GM12878 (cell line): Measurements from ENCODE around the gene NFE2L3. TPM values are rescaled to one million over a fixed set of nuclear protein-coding genes. Genes with fewer than 3 reads are reported as not detected.

Experiments used
- ATAC-seq: fragments of 200-7000 bp; cut with Tn5 transposase; 3 replicates; pipeline ENCODE4 v1.9.1; 2020; ENCODE audit warnings: mild to moderate bottlenecking, moderate library complexity
- BruUV-seq: library from RNA; stranded (reverse); fragments of 400-500 nt; replicated peaks from 2 replicates; lab custom pipeline; 2021; lab: Mats Ljungman, UMichigan
- CTCF ChIA-PET: fragments of 300-600 bp; sonication (Branson Sonifier 250); formaldehyde crosslinking; extraction: SDS; loops from one replicate; lab custom pipeline; 2021; ENCODE audit warnings: inconsistent platforms; lab: Yijun Ruan, JAX
- POLR2A ChIA-PET: fragments of 350-600 bp; formaldehyde crosslinking; extraction: SDS; loops from one replicate; lab custom pipeline; 2021; ENCODE audit warnings: inconsistent platforms; lab: Charles Lee
- RAD21 ChIA-PET: fragments of 300-600 bp; sonication (Branson Sonifier 250); formaldehyde crosslinking; loops from one replicate; lab custom pipeline; 2023; ENCODE audit warnings: antibody characterized with exemption; ENCODE audit not compliant: unreplicated experiment; lab: Charles Lee
- SMC1A ChIA-PET: fragments of 300-600 bp; sonication (Branson Sonifier 250); formaldehyde crosslinking; loops from one replicate; lab custom pipeline; 2023; ENCODE audit not compliant: unreplicated experiment, uncharacterized antibody; lab: Charles Lee
- DNase-seq: peaks from one replicate; pipeline ENCODE4 v3.0.0-alpha.2; 2011; ENCODE audit warnings: low read depth, low spot score
- FAIRE-seq: peaks from 3 replicates; lab custom pipeline; 2011; peaks lifted over from hg19 to GRCh38; lab: Jason Lieb, UNC
- H2AFZ ChIP-seq: 2 replicates; pipeline ENCODE4 v1.6.0; 2011; ENCODE audit warnings: low read depth, low read length, control low read depth; ENCODE audit not compliant: control insufficient read depth
- H3K27ac ChIP-seq: 2 replicates; pipeline ENCODE4 v1.5.1; 2011; ENCODE audit warnings: control low read depth; ENCODE audit not compliant: control insufficient read depth, insufficient read depth
- H3K27me3 ChIP-seq, 2 experiments: replicated peaks in 1 of 2; 2 replicates each; pipeline versions ENCODE4 v1.6.0 to v1.6.1; 2011; ENCODE audit warnings: low read length in 1 of 2; ENCODE audit not compliant: control insufficient read depth in 2 of 2, insufficient read depth in 2 of 2
- H3K36me3 ChIP-seq, 2 experiments: 2 replicates each; pipeline ENCODE4 v1.5.1; 2011; ENCODE audit warnings: low read length in 1 of 2; ENCODE audit not compliant: control insufficient read depth in 2 of 2, insufficient read depth in 2 of 2
- H3K4me1 ChIP-seq: 2 replicates; pipeline ENCODE4 v1.6.1; 2011; ENCODE audit warnings: mild to moderate bottlenecking, low read length, moderate library complexity, mixed read lengths; ENCODE audit not compliant: control insufficient read depth, insufficient read depth
- H3K4me2 ChIP-seq: 2 replicates; pipeline ENCODE4 v1.6.0; 2011; ENCODE audit warnings: control low read depth; ENCODE audit not compliant: control insufficient read depth, insufficient read depth
- H3K4me3 ChIP-seq: fragments of 200-600 bp; sonication (generic); 2 replicates; pipeline ENCODE4 v1.5.1; 2016
- H3K79me2 ChIP-seq: 2 replicates; pipeline ENCODE4 v1.6.0; 2011; ENCODE audit warnings: low read length; ENCODE audit not compliant: control insufficient read depth, insufficient read depth
- H3K9ac ChIP-seq: 2 replicates; pipeline ENCODE4 v1.8.0; 2011; ENCODE audit warnings: low read length, control low read depth, mixed read lengths; ENCODE audit not compliant: control insufficient read depth, insufficient read depth
- H3K9me3 ChIP-seq: replicated peaks from 3 replicates; pipeline ENCODE4 v1.5.1; 2011; ENCODE audit warnings: mild to moderate bottlenecking, low read length; ENCODE audit not compliant: control insufficient read depth, insufficient read depth
- H4K20me1 ChIP-seq: 2 replicates; pipeline ENCODE4 v1.6.0; 2011; ENCODE audit not compliant: control insufficient read depth, insufficient read depth
- NFXL1 ChIP-seq: fragments of 450-650 bp; IDR thresholded peaks from 2 replicates; pipeline ENCODE4 v1.6.1; 2017; ENCODE audit warnings: antibody characterized with exemption, mild to moderate bottlenecking, borderline replicate concordance
- PBX3 ChIP-seq: IDR thresholded peaks from 2 replicates; pipeline ENCODE4 v1.6.1; 2011; ENCODE audit warnings: mild to moderate bottlenecking, low read depth, low read length, moderate library complexity; ENCODE audit not compliant: insufficient replicate concordance
- RUNX3 ChIP-seq: IDR thresholded peaks from 2 replicates; pipeline ENCODE4 v1.6.1; 2012; ENCODE audit warnings: low read length, inconsistent platforms
- SREBF2 ChIP-seq: IDR thresholded peaks from 2 replicates; pipeline ENCODE4 v1.6.1; 2012; ENCODE audit warnings: mild to moderate bottlenecking, low read length
- WGBS: methylation state at CpG from one replicate; pipeline ENCODE4 v1.1.6; 2016; ENCODE audit warnings: low lambda C conversion rate; ENCODE audit not compliant: insufficient replicate concordance, insufficient coverage; ENCODE audit errors: missing lambda C conversion rate; 5-methylcytosine and 5-hydroxymethylcytosine counted together
- in situ Hi-C: fragments of 300-500 bp; cut with MboI; formaldehyde crosslinking; loops from 9 replicates; pipeline ENCODE4 v1.14.3; 2018; ENCODE audit warnings: mixed read lengths
- intact Hi-C: fragments of 100-400 bp; cut with micrococcal nuclease; formaldehyde crosslinking; loops from one replicate; pipeline ENCODE4 v1.14.2; 2022; ENCODE audit not compliant: unreplicated experiment
- polyA plus RNA-seq, 11 experiments: library from polyadenylated mRNA; depleted of rRNA in 4 of 11; unstranded in 6 of 11; stranded (reverse) in 5 of 11; fragments of >200 nt; fragmentation: Nextera tagmentation in 4 of 11; fragmentation: Illumina TruSeq in 1 of 11; extraction: Ambion mirVana in 4 of 11; extraction: Trizol in 1 of 11; gene quantifications; 1 replicate in 1 of 11; 2 replicates in 10 of 11; pipeline versions ENCODE4 v1.2.1 to v1.2.3, GENCODE V29; 2011 to 2016; ENCODE audit warnings: inconsistent platforms in 2 of 11, missing spikeins in 2 of 11, low read depth in 1 of 11
- total RNA-seq, 4 experiments: library from RNA; depleted of rRNA in 3 of 4; stranded (reverse); fragments of >200 nt in 3 of 4; fragmentation: Illumina TruSeq in 1 of 4; extraction: Trizol in 1 of 4; gene quantifications; 2 replicates each; pipeline versions ENCODE4 v1.2.1 to v1.2.3, GENCODE V29; 2013 to 2021
- TF ChIP-seq, protein P1 (sequence below): fragments of 450-650 bp; IDR thresholded peaks from 2 replicates; pipeline ENCODE4 v1.6.1; 2017; ENCODE audit warnings: mild to moderate bottlenecking, moderate library complexity
- TF ChIP-seq, protein P2 (sequence below): fragments of 450-650 bp; IDR thresholded peaks from 2 replicates; pipeline ENCODE4 v1.6.1; 2018; ENCODE audit warnings: borderline replicate concordance, mild to moderate bottlenecking; ENCODE audit not compliant: partially characterized antibody

Gene NFE2L3
- total and polyA plus RNA-seq, 10 of the 15 experiments (the other 5 are each of a cell fraction or from before 2014, with no cell fraction given): 4.4 to 34.9 (median 13.0) TPM

DNA sequence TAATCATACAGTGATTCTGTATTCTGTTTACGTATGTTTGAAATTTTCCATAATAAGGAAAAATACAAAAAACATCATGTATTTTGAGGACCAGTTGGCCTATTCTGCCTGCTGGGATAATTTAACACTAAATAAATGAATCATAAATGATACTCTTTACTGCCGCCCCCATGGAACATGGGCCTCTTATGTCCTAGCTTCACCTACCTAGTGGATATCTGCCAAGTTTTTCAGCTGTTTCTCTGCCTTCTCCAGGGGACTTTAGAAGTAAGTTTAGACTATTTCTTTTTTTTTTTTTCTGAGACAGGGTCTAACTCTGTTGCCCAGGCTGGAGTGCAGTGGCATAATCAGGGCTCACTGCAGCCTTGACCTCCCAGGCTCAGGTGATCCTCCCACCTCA is 10.4 kb downstream of the NFE2L3 start:
- TF ChIP-seq SREBF2: no peak
- TF ChIP-seq, protein P1, sequence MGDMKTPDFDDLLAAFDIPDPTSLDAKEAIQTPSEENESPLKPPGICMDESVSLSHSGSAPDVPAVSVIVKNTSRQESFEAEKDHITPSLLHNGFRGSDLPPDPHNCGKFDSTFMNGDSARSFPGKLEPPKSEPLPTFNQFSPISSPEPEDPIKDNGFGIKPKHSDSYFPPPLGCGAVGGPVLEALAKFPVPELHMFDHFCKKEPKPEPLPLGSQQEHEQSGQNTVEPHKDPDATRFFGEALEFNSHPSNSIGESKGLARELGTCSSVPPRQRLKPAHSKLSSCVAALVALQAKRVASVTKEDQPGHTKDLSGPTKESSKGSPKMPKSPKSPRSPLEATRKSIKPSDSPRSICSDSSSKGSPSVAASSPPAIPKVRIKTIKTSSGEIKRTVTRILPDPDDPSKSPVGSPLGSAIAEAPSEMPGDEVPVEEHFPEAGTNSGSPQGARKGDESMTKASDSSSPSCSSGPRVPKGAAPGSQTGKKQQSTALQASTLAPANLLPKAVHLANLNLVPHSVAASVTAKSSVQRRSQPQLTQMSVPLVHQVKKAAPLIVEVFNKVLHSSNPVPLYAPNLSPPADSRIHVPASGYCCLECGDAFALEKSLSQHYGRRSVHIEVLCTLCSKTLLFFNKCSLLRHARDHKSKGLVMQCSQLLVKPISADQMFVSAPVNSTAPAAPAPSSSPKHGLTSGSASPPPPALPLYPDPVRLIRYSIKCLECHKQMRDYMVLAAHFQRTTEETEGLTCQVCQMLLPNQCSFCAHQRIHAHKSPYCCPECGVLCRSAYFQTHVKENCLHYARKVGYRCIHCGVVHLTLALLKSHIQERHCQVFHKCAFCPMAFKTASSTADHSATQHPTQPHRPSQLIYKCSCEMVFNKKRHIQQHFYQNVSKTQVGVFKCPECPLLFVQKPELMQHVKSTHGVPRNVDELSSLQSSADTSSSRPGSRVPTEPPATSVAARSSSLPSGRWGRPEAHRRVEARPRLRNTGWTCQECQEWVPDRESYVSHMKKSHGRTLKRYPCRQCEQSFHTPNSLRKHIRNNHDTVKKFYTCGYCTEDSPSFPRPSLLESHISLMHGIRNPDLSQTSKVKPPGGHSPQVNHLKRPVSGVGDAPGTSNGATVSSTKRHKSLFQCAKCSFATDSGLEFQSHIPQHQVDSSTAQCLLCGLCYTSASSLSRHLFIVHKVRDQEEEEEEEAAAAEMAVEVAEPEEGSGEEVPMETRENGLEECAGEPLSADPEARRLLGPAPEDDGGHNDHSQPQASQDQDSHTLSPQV: no peak
- TF ChIP-seq, protein P2, sequence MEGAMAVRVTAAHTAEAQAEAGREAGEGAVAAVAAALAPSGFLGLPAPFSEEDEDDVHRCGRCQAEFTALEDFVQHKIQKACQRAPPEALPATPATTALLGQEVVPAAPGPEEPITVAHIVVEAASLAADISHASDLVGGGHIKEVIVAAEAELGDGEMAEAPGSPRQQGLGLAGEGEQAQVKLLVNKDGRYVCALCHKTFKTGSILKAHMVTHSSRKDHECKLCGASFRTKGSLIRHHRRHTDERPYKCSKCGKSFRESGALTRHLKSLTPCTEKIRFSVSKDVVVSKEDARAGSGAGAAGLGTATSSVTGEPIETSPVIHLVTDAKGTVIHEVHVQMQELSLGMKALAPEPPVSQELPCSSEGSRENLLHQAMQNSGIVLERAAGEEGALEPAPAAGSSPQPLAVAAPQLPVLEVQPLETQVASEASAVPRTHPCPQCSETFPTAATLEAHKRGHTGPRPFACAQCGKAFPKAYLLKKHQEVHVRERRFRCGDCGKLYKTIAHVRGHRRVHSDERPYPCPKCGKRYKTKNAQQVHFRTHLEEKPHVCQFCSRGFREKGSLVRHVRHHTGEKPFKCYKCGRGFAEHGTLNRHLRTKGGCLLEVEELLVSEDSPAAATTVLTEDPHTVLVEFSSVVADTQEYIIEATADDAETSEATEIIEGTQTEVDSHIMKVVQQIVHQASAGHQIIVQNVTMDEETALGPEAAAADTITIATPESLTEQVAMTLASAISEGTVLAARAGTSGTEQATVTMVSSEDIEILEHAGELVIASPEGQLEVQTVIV: no peak
- no peak for TF ChIP-seq RUNX3
- no peak for TF ChIP-seq NFXL1
- TF ChIP-seq PBX3: no peak
- TF ChIP-seq, all 136 proteins: peak for 0
- ChIA-PET SMC1A (interaction anchor here (0.6 to 9.3 kb wide), 4 partner anchors 34 to 1480 kb away, joined by 4 to 198 read pairs (median 8); partner anchors contain the start of genes CBX3 and HNRNPA2B1), RAD21 (interaction anchor here (2.9 to 9.0 kb wide), 2 partner anchors 10 to 34 kb away, joined by 8 to 164 read pairs; partner anchors contain the start of genes CBX3, HNRNPA2B1 and NFE2L3), CTCF (interaction anchor here (1.0 to 1.2 kb wide), 2 partner anchors 20 to 36 kb away, joined by 3 read pairs; no protein-coding TSS in a partner anchor), POLR2A (interaction anchor here (1.0 to 10.1 kb wide), 2 partner anchors 27 to 35 kb away, joined by 3 to 206 read pairs; partner anchors contain the start of genes CBX3 and HNRNPA2B1)
- DNase-seq (no peak), FAIRE-seq (no peak), ATAC-seq (no peak)
- no peaks in the 10 kb centered on the region for H4K20me1 ChIP-seq
- peaks cover 39% of the 10 kb centered on the region for H3K4me1 ChIP-seq
- in situ Hi-C loops (no loop called here), intact Hi-C loops (no loop called here)
- H3K36me3 ChIP-seq: no peaks in the 10 kb centered on the region; a peak in 2 of 4 replicates
- no peaks in the 10 kb centered on the region for H3K27me3 ChIP-seq
- H3K9me3 ChIP-seq: no peaks in the 10 kb centered on the region
- no peak overlapping the region for H3K4me2 ChIP-seq
- H3K4me3 ChIP-seq: no peak overlapping the region
- WGBS: 100% methylated on average over 2 of the region's 2 CpGs
- no TSS peak for BruUV-seq
- H3K79me2 ChIP-seq: peaks cover 66% of the 10 kb centered on the region
- H3K9ac ChIP-seq: no peak overlapping the region
- no peak overlapping the region for H2AFZ ChIP-seq
- H3K27ac ChIP-seq: no peak overlapping the region
